Amniotic epithelial cell (primary cell): ENCODE measurements around the gene FRRS1.

Source experiments
- DNase-seq: peaks from one replicate; pipeline ENCODE4 v3.0.0-alpha.2; 2010; ENCODE audit warnings: low read depth

FRRS1 gene

DNA sequence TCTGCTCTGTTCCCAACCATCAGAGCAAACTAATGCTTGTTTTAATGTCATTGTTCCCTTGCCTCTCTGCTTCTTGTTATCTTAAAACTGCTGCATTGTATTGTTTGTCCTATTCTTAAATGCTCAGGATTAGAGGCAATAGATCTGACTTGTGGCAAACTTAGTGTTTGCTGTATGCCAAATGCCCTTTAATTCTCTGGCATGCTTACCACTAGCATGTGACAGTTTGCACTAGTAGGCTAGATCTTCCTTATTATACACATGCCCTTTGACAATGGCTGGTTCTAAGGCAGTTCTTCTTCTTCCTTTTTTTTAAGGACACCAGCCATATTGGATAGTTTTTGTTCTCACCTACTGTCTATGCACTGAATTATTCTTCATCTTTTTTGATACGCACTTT lies 90.4 kb downstream of the FRRS1 start:
- no peak for DNase-seq

DNA sequence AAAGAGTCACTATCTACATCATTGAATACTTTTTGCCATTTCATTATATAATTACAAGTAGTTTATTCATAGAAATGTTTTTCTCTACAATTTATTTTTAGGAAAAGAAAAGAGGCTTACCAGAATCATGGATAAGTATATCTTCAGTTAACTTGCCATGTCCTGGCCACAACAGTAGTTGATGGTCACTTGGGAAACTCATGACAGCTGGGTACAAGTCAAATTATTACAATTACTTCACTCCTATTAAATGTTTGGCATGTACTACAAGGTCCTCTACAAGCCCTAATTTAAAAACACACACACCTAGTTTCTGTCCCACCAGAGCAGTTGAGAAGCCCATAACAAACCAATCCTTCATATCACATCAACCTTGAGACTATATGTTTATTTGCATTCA lies 91.1 kb downstream of the FRRS1 start:
- DNase-seq = no peak

DNA sequence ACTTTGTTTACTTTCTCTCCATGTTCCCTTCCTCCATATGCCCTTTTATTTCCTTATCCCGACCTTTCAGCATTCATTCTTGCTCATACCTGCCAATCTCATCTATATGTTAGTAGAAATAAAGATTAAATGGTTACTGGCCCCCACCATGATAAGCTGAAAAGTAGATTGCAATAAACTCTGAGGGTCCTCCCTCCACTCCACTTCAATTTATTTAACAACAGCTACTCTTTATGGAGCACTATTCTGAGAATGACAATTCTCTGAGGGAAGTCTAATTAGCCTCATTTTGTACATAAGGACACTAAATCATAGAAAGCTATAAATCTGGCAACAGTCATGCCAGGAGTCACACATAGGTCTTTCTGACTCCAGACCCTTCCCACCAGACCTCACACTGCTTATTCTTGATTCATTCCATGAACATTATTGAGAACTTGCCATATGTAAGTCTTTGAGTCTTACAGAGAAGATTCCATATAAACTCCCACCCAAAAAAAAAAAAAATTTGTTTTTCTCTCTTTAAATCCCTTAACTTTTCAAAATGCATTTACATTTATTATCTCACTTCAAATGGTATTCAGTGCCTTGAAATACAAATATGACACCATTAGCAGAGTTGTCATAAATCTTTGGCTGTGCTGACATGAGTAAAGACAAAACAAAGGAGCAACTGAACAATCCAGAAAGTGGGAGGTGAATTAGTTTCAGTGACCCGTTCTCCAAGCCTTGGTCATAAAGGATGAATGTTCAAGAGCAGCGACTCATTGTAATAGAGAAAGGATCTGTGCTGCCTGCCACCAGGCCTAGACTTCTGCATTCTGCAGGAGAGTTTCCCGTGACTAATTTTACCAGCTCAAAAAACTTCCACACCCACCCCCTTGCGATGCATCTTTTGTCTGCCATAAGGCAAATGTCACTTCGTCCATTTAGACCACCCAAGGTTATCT lies 92.0 kb downstream of the FRRS1 start:
- DNase-seq = no peak

DNA sequence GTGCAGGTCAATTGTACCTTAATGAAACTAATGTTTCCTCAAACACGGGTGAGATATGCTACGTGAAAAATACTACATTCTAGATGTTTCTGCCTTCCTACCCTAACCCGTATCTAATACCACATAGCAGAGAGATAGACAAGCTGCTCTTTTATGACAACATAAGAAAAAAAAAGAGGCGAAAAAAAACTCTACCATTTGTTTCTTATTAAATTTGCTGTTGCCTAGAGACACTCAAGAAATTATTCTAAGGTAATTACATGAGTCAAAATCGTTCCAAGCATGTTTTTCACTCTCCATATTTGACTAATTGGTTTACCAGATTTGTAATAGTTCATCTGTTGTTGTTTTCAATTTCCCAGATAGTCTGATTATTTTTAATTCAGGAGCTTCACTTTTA lies 93.1 kb downstream of the FRRS1 start:
- no peak for DNase-seq

DNA sequence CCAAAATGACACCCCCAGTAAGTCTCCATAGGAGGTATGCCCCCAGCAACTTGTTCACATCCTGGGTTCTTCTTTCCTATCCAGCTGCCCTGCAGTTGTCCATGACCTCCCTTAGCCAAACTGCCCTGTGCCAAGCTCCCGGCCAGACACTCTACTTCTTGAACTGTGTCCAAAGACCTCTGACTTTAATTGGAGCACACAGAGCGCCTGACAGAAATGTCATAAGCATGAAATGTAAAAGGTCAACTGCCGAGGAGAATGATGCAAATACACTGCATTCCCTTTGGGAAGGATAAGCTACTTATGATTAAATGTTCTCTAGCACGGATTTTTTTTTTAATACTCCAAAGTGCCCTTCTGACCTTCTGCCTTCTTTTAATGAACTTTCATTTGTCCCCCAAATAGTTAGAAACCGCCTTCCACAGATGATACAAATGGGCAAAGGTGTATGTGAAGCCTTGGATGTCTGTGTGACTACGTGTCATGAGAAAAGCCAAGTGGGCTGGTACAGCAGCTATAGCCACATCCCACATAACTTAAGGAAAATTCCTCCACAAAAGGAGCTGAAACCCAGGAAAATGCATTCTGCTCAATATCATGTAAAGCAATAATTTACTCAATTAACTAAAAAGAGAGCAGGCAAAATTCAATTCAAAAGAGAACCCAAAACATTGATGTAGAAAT lies 93.8 kb downstream of the FRRS1 start:
- DNase-seq = peak; percentile 25

DNA sequence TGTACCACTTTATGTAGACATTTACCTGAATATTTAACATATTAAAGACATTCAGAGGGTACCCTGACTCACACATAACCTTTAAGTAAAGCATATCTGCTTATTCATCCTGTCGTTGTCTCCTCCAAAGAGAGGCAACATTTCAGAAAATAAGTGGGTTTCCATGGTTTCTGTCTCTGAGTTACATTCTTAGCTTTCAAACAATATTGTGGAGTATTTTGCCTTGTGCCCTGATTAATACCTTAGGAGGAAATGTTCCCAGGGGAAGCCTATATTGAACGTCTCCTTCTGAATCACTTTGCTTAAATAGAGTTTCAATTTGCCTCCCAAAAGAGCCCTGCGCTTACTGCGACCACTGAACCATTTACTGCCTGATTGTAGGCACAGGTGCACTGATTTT lies 94.4 kb downstream of the FRRS1 start:
- DNase-seq = no peak

DNA sequence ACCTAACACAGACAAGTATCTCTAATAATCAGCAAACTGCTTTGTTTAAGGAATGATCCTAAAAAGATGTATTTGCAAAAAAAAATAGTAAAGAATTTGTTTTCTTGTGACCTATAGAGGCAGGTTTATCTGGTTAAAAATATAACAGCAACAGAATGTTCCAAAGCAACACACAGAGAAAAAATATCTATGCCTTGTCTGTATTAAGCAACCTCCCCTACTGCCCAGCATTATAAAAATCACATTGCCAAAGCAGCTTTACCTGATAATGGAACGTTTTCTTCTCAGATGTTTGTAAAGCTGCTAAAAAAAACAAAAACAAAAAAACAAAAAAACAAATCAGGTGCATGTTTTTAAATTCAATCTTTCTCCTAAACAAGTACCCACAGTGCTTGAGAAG lies 95.9 kb downstream of the FRRS1 start:
- DNase-seq = no peak

DNA sequence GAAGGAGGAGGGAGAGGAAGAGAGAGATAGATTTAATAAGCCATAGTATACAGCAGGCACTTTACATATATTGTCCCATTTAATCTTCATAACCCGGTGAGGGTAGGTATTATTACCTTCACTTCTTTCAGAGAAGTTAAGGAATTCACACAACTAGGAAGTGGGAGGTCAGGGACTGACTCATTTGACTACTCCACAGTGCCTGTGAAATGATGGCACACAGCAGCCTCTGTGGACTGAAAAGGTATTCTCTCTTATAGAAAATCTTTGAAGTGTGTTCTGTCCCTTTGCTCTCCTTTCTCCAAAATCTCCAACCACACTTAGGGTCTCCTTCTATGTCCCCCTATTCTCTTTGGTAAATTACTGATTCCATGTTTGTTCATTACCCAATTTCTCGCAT lies 96.6 kb downstream of the FRRS1 start:
- DNase-seq = no peak

DNA sequence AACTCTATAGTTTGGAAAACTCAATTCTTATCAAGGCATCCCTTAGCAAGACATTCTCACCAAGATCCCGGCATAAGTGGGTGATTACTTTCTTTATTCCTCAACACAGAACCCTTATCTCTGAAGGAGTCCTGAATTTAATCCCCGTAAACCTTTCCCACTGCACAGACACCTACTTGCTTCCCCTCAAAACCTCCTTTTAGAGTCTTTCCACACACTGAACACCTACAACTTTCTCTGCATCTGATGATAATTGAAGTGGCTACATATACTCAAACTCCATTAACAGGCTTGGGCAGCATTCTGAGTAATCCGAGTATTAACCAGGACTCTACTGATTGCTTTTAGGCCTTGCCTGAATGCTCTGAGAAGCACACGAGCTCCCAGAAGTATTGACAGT lies 97.1 kb downstream of the FRRS1 start:
- DNase-seq = no peak

DNA sequence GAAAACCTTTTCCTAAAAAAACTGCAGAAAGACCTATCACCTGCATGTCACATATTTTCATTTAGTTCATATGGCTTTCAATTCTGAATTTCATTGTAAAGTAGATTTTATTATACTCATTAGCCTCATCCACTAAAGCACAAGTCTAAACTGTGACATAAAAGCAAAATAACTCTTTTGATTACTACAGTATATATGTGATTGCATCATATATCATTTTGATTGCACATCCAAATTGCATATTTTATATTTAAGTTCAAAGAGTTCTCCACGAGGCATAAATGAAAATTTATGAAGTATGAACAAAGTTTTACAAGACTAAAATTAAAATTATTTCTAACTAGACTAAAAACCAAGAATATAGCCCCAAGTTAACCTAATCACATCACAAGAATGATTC lies 101.2 kb downstream of the FRRS1 start:
- no peak for DNase-seq

DNA sequence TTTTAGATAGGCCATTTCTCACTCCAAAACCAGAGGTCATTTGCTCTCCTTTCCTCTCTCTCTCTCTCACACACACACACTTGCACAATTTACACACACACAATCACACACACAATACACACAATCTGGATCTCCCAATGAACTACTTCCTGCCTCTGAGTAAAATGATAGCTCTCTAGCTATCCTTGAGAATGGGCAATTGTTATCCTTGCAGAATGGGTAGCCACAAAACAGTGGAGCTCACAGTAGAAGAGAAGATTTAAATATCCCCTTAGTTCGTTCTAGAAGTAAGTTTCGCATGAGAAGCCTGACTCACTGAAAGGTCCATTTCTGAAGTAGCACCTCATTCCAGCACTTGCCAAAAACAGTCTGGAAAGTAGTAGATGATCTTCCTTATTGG lies 102.9 kb downstream of the FRRS1 start:
- no peak for DNase-seq

DNA sequence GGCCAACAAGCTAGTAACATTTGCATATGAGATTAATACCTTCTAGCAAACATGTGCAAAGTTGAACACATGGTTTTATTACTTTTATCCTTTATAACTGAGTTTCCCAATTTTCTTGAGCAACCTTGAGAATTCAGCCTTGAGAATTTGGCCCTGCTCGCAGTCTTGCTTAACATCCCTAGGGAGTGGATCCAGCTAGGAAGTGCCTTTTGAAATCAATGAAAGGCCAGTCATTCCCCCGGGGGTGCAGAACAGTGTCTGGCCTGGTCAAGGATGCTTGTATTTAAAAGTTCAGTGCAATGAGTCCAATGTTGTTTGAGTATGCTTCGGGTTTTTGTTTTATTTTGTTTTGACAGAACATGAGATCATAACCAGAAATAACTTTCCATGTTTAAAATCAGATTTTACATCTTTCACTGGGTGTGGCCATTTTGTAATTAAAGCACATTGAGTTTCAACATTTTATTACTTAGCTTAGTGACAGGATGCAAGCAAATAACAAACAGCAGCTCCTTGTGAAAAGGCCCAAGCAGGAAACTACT lies 103.8 kb downstream of the FRRS1 start:
- peak; percentile 95 for DNase-seq

DNA sequence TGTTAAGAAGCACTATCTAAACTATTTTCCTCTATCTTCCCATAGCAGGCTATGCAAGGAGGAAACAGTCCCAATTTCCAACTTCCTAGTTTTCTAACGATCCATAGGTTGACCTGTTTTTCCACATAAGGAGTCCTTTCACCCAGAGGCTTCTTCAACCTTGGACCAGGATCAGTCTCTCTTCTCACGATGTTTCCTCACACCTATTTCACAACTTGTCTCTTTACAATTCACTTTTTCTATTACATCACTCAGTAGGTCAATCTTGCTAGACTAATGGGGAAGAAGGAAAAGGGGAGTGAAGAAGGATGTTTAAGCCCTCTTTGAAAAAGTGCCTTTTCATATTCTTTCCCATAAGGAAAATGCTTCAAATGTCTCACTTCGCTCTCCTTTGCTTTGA lies 104.7 kb downstream of the FRRS1 start:
- peak; percentile 78 for DNase-seq

DNA sequence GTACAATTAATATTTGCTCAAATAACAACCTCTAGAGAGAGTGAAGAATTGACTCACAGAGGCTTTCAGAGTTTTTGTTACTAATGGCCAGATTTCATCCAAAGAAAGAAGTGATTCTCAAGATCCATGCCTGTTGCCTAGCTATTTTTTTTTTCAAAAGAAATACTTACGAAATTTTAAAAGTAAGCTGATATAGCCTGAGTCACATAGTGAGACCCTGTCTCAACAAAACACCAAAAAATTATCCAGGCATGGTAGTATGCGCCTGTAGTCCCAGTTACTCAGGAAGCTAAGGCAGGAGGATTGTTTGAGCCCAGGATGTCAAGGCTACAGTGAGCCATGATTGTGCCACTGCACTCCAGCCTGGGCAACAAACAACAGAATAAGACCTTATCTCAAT lies 105.9 kb downstream of the FRRS1 start:
- no peak for DNase-seq

DNA sequence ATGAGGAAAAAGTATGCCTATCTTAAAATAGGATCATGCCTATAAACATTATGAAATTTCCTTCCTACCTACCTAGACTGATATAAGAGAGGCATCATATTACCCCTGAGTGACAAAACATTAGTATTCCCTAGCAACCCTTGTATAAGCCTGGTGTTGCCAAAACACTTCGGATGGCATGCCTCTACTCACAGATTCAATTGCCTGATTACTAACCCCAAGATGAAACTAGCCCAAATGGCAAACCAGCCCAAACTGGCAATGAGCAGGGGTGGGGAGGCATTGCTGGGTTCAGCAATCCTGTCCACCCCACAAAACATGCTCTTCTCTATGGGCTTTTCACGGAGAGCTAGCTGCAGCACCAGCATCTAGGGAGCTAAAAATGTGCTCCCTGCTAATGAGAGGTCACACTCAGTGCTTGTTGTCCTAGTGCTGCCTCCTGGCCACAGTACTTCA lies 106.7 kb downstream of the FRRS1 start:
- DNase-seq = no peak
